IPS-NIHi7 (cell line): ENCODE results near the gene NMRK2.
"Not testable (repeated sequence)": the region's sequence is repeated elsewhere in the genome, so short reads cannot be mapped to it uniquely, and the experiment has no call there.

Experiments
- DNase-seq: peaks from one replicate; pipeline ENCODE4 v3.0.0; 2012; ENCODE audit warnings: mixed read lengths; ENCODE audit errors: extremely low spot score

Gene NMRK2

GRCh38 chr19:3932931-3933810 lies at the start of gene NMRK2:
Gene NMRK2, plus strand, starts transcription at chr19:3933069. Its CDS starts 603 bp downstream, at chr19:3933672.
- peak; percentile 97 for DNase-seq

GRCh38 chr19:3890591-3890990 lies 42.3 kb upstream of the NMRK2 start:
- no peak for DNase-seq

- DNase-seq = no peak
Measured at GRCh38 chr19:3893509-3894179, 39.2 kb upstream of the NMRK2 start.

- DNase-seq = not testable (repeated sequence)
Measured at GRCh38 chr19:3894959-3895358, 37.9 kb upstream of the NMRK2 start.

- no peak for DNase-seq
Measured at GRCh38 chr19:3895788-3896187, 37.1 kb upstream of the NMRK2 start.

- no peak for DNase-seq
Measured at GRCh38 chr19:3897936-3898335, 34.9 kb upstream of the NMRK2 start.

GRCh38 chr19:3898426-3898825 lies 34.4 kb upstream of the NMRK2 start:
- no peak for DNase-seq

GRCh38 chr19:3899531-3900294 lies 33.2 kb upstream of the NMRK2 start:
- DNase-seq = no peak

GRCh38 chr19:3902317-3902973 lies 30.4 kb upstream of the NMRK2 start:
- DNase-seq = no peak

GRCh38 chr19:3904233-3904632 lies 28.6 kb upstream of the NMRK2 start:
- no peak for DNase-seq

GRCh38 chr19:3907626-3908265 lies 25.1 kb upstream of the NMRK2 start:
- no peak for DNase-seq

- DNase-seq = no peak
Measured at GRCh38 chr19:3908266-3909054, 24.4 kb upstream of the NMRK2 start.

GRCh38 chr19:3910105-3910504 lies 22.8 kb upstream of the NMRK2 start:
- no peak for DNase-seq

GRCh38 chr19:3914199-3914598 lies 18.7 kb upstream of the NMRK2 start:
- DNase-seq = no peak

- no peak for DNase-seq
Measured at GRCh38 chr19:3916033-3916432, 16.8 kb upstream of the NMRK2 start.

- DNase-seq = no peak
Measured at GRCh38 chr19:3919793-3920192, 13.1 kb upstream of the NMRK2 start.

GRCh38 chr19:3923096-3923758 lies 9.6 kb upstream of the NMRK2 start:
- DNase-seq = no peak

GRCh38 chr19:3923912-3924311 lies 9.0 kb upstream of the NMRK2 start:
- DNase-seq = no peak

GRCh38 chr19:3931041-3931440 lies 1.8 kb upstream of the NMRK2 start:
- no peak for DNase-seq
